ENCODE data around the gene RRP1B. TPM values are rescaled to one million over a fixed set of nuclear protein-coding genes. Genes with fewer than 3 reads are reported as not detected.

RRP1B gene
- total RNA-seq, 2 donors from 2014 or later: 17.6 to 31.5 TPM

DNA sequence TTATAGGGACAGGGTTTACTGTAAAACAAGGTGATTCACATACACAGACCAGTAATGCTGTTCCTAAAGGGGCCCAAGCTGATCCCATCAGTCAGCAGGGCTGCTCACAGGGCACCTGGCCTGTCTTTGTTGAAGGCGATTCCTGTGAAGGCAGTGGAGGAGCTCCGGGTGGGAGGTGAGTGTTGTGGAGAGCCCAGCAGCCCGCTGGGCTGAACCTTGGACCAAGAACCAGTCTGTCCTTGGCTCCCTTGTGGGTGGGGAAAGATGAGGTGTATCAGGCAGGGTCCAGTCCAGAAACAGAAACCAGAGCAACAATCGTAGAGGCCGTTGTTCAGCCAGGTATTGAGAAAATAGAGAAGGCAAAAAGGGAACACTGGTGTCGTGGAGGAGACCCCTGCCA lies 72.1 kb downstream of the RRP1B start:
- no peak for ATAC-seq (ENCODE audit: insufficient number of reproducible peaks, low FRiP score, low read depth)
- Histone ChIP-seq H3K9me3 (no peaks in the 10 kb centered on the region), H3K4me3 (no peak overlapping the region), H3K27me3 (replicated peaks; ENCODE audit: insufficient read depth) (no peaks in the 10 kb centered on the region), H3K4me1 (ENCODE audit: control insufficient read depth in 1 of 2, low read depth in 2 of 2) (peaks cover 46 to 79% of the 10 kb centered on the region in 2 donors), H3K36me3 (no peaks in the 10 kb centered on the region), H3K27ac (peak overlapping the region in 1 of 2 donors; percentile 49)
- DNase-seq (ENCODE audit: low spot score): no peak
- TF ChIP-seq CTCF (IDR thresholded peaks at IDR 0.05): no peak

GRCh38 chr21:43731891-43732711 lies 72.7 kb downstream of the RRP1B start:
- Histone ChIP-seq H3K9me3 (no peaks in the 10 kb centered on the region), H3K4me3 (no peak overlapping the region), H3K4me1 (ENCODE audit: control insufficient read depth in 1 of 2, low read depth in 2 of 2) (peaks cover 40 to 79% of the 10 kb centered on the region in 2 donors), H3K27me3 (replicated peaks; ENCODE audit: insufficient read depth) (no peaks in the 10 kb centered on the region), H3K36me3 (peaks cover 3% of the 10 kb centered on the region), H3K27ac (peak overlapping the region in 1 of 2 donors; percentile 49)
- TF ChIP-seq CTCF (IDR thresholded peaks at IDR 0.05): no peak
- ATAC-seq (ENCODE audit: insufficient number of reproducible peaks, low FRiP score, low read depth) (no peak), DNase-seq (ENCODE audit: low spot score) (no peak)

DNA sequence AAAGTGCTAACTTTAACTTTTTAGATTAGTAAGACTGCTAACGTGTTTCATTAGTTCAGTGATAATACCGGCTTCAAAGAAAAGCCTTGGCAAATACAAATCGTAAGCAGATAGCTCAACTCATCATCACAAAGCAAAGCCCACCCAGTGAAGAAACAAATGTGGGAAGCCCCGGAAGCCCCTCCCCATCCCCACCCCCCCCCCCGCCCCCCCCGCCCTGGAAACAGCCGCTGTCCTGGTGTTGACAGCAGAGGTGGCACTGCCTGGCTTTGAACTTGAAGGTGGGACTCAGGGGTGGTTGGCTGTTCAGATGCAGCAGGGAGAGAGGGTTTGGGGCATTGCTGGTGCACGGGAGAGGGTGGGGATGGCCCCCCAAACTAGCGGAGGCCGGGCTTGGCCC lies 73.7 kb downstream of the RRP1B start:
- DNase-seq (ENCODE audit: low spot score) (no peak), ATAC-seq (ENCODE audit: insufficient number of reproducible peaks, low FRiP score, low read depth) (no peak)
- Histone ChIP-seq H3K9me3 (no peaks in the 10 kb centered on the region), H3K36me3 (peaks cover 3% of the 10 kb centered on the region), H3K4me3 (no peak overlapping the region), H3K4me1 (ENCODE audit: control insufficient read depth in 1 of 2, low read depth in 2 of 2) (peaks cover 30 to 71% of the 10 kb centered on the region in 2 donors), H3K27ac (no peak overlapping the region), H3K27me3 (replicated peaks; ENCODE audit: insufficient read depth) (no peaks in the 10 kb centered on the region)
- TF ChIP-seq CTCF (IDR thresholded peaks at IDR 0.05): no peak

- no peak for TF ChIP-seq CTCF (IDR thresholded peaks at IDR 0.05)
- Histone ChIP-seq H3K4me3 (no peak overlapping the region), H3K27ac (no peak overlapping the region), H3K27me3 (replicated peaks; ENCODE audit: insufficient read depth) (no peaks in the 10 kb centered on the region), H3K36me3 (peaks cover 3% of the 10 kb centered on the region), H3K4me1 (ENCODE audit: control insufficient read depth in 1 of 2, low read depth in 2 of 2) (peaks cover 29 to 66% of the 10 kb centered on the region in 2 donors), H3K9me3 (no peaks in the 10 kb centered on the region)
- DNase-seq (ENCODE audit: low spot score) (no peak), ATAC-seq (ENCODE audit: insufficient number of reproducible peaks, low FRiP score, low read depth) (no peak)
These were observed 74.2 kb downstream of the RRP1B start for GRCh38 chr21:43733529-43734071.

DNA sequence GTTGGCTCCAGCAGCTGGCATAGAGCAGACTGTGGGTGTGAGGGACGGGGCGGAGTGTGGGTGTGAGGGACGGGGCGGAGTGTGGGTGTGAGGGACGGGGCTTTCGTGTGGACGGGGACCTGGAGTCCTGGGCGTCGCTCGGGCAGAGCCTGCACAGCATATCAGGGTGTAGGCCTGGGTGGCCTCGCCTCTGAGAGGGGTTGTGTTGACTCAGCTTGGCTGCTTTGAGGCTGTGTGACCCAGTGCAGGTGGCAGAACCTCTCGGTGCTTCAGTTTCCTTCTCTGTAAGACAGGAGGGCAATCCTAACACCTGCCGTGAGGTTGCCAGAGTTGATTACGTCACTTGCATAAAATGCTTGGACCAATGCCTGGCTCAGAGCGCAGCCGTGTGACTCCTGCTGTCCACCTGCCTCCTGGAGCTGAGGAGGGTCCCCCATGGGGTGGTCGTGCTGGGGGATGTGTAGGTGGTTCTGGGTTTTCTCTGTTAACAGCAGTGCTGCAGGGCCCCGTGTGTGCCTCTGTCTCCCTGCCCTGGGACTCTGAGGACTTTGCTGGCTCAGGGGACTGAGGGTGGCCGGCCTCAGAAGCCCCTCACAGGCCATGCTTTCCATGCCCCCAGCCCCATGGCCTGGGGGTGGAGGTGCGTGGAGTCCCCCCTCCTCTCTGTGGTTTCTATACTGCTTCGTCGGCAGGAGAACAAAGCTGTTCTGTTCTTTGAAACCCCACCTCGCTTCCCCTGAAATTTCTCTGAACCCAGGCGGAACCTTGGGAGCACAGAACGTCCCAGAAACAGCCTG lies 75.0 kb downstream of the RRP1B start:
- peaks cover 24 to 59% of the 10 kb centered on the region in 2 donors for H3K4me1 ChIP-seq (ENCODE audit: control insufficient read depth in 1 of 2, low read depth in 2 of 2)
- no peaks in the 10 kb centered on the region for H3K9me3 ChIP-seq
- H3K27me3 ChIP-seq (replicated peaks; ENCODE audit: insufficient read depth): no peaks in the 10 kb centered on the region
- TF ChIP-seq CTCF (IDR thresholded peaks at IDR 0.05): no peak
- no peak for DNase-seq (ENCODE audit: low spot score)
- no peak for ATAC-seq (ENCODE audit: insufficient number of reproducible peaks, low FRiP score, low read depth)
- peak overlapping the region; percentile 52 to 67 for H3K27ac ChIP-seq
- H3K4me3 ChIP-seq: peak overlapping the region; percentile 47
- H3K36me3 ChIP-seq: peaks cover 3% of the 10 kb centered on the region

Data from thoracic aorta (tissue), 2 donors.